Measurements from ENCODE around the gene CFAP251.

DNA sequence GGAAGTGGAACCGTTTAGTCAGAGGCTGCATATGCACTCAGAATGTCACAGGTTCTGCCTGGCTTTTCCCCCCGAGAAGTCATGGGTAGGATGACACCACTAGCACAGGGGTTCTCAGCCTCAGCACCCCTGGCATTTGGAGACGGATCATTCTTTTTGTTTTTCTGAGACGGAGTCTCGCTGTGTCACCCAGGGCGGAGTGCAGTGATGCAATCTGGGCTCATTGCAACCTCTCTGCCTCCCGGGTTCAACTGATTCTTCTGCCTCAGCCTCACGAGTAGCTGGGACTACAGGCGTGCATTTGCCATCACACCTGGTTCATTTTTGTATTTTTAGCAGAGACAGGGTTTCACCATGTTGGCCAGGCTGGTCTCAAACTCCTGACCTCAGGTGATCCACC lies 131.4 kb downstream of the CFAP251 start:
- no peak for TF ChIP-seq EZH2phosphoT487 (IDR thresholded peaks at IDR 0.05; ENCODE audit: borderline replicate concordance)
- no peak for TF ChIP-seq POLR2AphosphoS5 (IDR thresholded peaks at IDR 0.05; ENCODE audit: low read depth, low read length)
- no peak for TF ChIP-seq POLR2A (IDR thresholded peaks at IDR 0.05; ENCODE audit: borderline replicate concordance, extremely low read depth, insufficient read depth, insufficient read length)
- TF ChIP-seq, protein P1, sequence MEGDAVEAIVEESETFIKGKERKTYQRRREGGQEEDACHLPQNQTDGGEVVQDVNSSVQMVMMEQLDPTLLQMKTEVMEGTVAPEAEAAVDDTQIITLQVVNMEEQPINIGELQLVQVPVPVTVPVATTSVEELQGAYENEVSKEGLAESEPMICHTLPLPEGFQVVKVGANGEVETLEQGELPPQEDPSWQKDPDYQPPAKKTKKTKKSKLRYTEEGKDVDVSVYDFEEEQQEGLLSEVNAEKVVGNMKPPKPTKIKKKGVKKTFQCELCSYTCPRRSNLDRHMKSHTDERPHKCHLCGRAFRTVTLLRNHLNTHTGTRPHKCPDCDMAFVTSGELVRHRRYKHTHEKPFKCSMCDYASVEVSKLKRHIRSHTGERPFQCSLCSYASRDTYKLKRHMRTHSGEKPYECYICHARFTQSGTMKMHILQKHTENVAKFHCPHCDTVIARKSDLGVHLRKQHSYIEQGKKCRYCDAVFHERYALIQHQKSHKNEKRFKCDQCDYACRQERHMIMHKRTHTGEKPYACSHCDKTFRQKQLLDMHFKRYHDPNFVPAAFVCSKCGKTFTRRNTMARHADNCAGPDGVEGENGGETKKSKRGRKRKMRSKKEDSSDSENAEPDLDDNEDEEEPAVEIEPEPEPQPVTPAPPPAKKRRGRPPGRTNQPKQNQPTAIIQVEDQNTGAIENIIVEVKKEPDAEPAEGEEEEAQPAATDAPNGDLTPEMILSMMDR (IDR thresholded peaks at IDR 0.05 in 2 of 3, conservative IDR thresholded peaks at IDR 0.05 in 1 of 3; ENCODE audit: borderline replicate concordance in 1 of 3, insufficient read depth in 1 of 3, low read depth in 2 of 3, low read length in 2 of 3) = no peak
- TF ChIP-seq YY1 (IDR thresholded peaks at IDR 0.05; ENCODE audit: extremely low read depth, insufficient replicate concordance, low read depth, low read length) = no peak
- no peak for TF ChIP-seq EZH2 (IDR thresholded peaks at IDR 0.05)

Data from HCT116 (cell line).